ENCODE results near the gene RARG.

Gene RARG

GRCh38 chr12:53223389-53224060, 8.5 kb downstream of the RARG start:
- DNase-seq (ENCODE audit: low read depth) = peak; percentile 45

GRCh38 chr12:53222806-53223261, 9.2 kb downstream of the RARG start:
- no peak for DNase-seq (ENCODE audit: low read depth)

DNA sequence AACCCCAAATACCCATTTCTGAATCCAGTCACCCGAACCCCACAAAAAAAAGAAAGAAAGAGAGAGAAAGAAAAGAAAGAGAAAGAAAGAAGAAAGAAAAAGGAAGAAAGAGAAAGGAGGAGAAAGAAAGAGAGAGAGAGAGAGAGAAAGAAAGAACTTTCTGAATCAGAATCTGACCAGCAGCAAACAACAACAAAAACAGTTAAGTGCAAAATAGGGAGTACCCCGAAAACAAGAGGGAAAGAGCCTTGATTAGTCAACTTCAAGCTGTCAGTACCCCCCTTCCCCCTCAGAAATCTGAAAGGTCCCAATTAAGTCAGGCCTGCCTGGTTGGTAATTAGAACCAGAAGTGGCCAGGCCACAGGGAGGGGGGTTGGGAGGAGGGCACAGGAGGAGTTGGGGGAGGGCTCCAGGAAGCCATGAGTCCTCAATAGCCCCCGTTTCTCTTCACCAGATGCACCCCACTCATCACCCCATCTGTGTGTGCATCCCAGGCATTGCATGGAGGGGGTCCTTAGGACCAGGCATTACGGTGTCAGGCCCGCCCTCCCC, 9.8 kb downstream of the RARG start:
- no peak for DNase-seq (ENCODE audit: low read depth)

- DNase-seq (ENCODE audit: low read depth) = peak; percentile 29
Observed at GRCh38 chr12:53221203-53222080, 10.6 kb downstream of the RARG start.

GRCh38 chr12:53220694-53221202, 11.3 kb downstream of the RARG start:
- DNase-seq (ENCODE audit: low read depth) = peak; percentile 74

GRCh38 chr12:53219956-53220693, 11.9 kb downstream of the RARG start:
- peak; percentile 61 for DNase-seq (ENCODE audit: low read depth)

GRCh38 chr12:53219292-53219955, 12.6 kb downstream of the RARG start:
- DNase-seq (ENCODE audit: low read depth) = no peak

GRCh38 chr12:53218551-53219291, 13.3 kb downstream of the RARG start:
- no peak for DNase-seq (ENCODE audit: low read depth)

GRCh38 chr12:53217931-53218307, 14.1 kb downstream of the RARG start:
- no peak for DNase-seq (ENCODE audit: low read depth)

GRCh38 chr12:53217051-53217930, 14.7 kb downstream of the RARG start:
- DNase-seq (ENCODE audit: low read depth) = peak; percentile 30

- no peak for DNase-seq (ENCODE audit: low read depth)
Observed at GRCh38 chr12:53215497-53215896, 16.5 kb downstream of the RARG start.

GRCh38 chr12:53214687-53215455, 17.1 kb downstream of the RARG start:
- no peak for DNase-seq (ENCODE audit: low read depth)

GRCh38 chr12:53214221-53214620, 17.8 kb downstream of the RARG start:
- no peak for DNase-seq (ENCODE audit: low read depth)

- DNase-seq (ENCODE audit: low read depth) = peak; percentile 57
Observed at GRCh38 chr12:53213348-53213747, 18.7 kb downstream of the RARG start.

DNA sequence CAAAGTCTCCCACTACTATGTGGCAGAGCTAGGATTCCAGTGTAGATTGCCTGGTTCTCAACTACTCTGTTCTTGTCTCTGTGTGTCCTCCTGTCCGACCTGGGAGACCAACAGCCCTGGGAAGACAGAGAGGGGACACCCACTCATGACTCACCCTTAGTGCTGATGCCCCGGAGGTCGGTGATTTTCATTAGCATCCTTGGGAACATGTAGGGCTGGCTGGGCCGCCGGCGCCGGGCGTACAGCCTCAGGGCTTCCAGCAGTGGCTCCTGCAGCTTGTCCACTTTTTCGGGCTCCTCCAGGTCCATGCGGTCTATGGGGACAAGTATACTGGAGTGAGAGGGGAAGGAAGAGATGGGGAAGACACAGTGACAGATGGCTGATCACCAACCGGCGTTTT, 19.1 kb downstream of the RARG start:
- DNase-seq (ENCODE audit: low read depth) = no peak

GRCh38 chr12:53211476-53212381, 20.3 kb downstream of the RARG start:
- DNase-seq (ENCODE audit: low read depth) = no peak

- no peak for DNase-seq (ENCODE audit: low read depth)
Observed at GRCh38 chr12:53210843-53211242, 21.2 kb downstream of the RARG start.

DNA sequence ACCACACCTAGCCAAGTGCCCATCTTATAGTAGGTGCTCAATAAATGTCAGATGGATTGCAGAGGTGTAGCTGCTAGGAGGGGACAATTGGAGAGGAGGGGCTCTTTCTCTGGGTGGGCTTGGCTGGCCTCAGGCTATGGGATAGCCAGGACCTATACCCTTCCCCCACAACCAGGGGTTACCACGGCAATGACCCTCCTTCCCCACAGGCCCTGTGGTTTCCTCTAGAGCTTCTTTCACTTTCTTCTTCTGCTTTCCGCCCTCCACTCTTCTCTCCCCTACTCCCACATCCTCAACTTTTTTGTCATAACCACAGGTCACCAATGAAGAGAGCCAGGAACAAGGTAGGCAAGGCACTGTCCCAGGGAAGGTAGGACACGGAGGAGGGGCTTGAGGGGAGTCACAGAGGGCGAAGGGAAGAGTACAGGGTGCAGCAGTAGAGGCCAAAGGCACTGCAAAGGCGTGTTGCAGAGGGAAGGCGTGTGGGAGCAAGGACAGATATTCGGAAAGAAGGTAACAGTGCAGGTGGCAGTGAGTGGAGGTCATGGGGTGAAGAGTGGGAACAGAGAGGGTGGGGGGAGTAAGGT, 23.0 kb downstream of the RARG start:
- no peak for DNase-seq (ENCODE audit: low read depth)

All from T-helper 22 cell (primary cell).